Fibroblast of villous mesenchyme (primary cell): ENCODE measurements around the gene EDEM1. TPM values are rescaled to one million over a fixed set of nuclear protein-coding genes. Genes with fewer than 3 reads are reported as not detected.
"Not testable (repeated sequence)": the region's sequence is repeated elsewhere in the genome, so short reads cannot be mapped to it uniquely, and the experiment has no call there.

Experiments used
- DNase-seq: peaks from one replicate; pipeline ENCODE4 v3.0.0-alpha.2; 2010; ENCODE audit warnings: low read depth
- H3K4me3 ChIP-seq: 2 replicates; pipeline ENCODE4 v1.5.1; 2011; ENCODE audit warnings: low read depth, mild to moderate bottlenecking, low read length
- CTCF ChIP-seq: IDR thresholded peaks from 2 replicates; pipeline ENCODE4 v1.5.1; 2012; ENCODE audit warnings: low read depth, mild to moderate bottlenecking, low read length; ENCODE audit not compliant: insufficient read depth
- total RNA-seq: library from RNA; depleted of rRNA; stranded (reverse); fragments of >200 nt; gene quantifications from 2 replicates; pipeline ENCODE4 v1.2.3, GENCODE V29; 2012

EDEM1 gene
- total RNA-seq, 1 donor: 47.1 TPM

GRCh38 chr3:5144316-5144994, 43.1 kb upstream of the EDEM1 start:
- DNase-seq: no peak
- no peak for TF ChIP-seq CTCF
- H3K4me3 ChIP-seq: no peak overlapping the region

GRCh38 chr3:5145120-5145519, 42.4 kb upstream of the EDEM1 start:
- no peak overlapping the region for H3K4me3 ChIP-seq
- TF ChIP-seq CTCF: no peak
- DNase-seq: no peak

GRCh38 chr3:5147152-5147551, 40.4 kb upstream of the EDEM1 start:
- not testable (repeated sequence) for H3K4me3 ChIP-seq, DNase-seq

- no peak for TF ChIP-seq CTCF
These were observed 38.1 kb upstream of the EDEM1 start for GRCh38 chr3:5149306-5149880.

GRCh38 chr3:5151586-5151985, 35.9 kb upstream of the EDEM1 start:
- no peak overlapping the region for H3K4me3 ChIP-seq
- TF ChIP-seq CTCF: no peak
- DNase-seq: no peak

More at GRCh38 chr3:5149306-5149880, 38.1 kb upstream of the EDEM1 start:
- peak; percentile 10 for DNase-seq
- H3K4me3 ChIP-seq: no peak overlapping the region

- H3K4me3 ChIP-seq: no peak overlapping the region
- no peak for DNase-seq
- no peak for TF ChIP-seq CTCF
These were observed 34.4 kb upstream of the EDEM1 start for GRCh38 chr3:5153074-5153473.

GRCh38 chr3:5155241-5155640, 32.3 kb upstream of the EDEM1 start:
- H3K4me3 ChIP-seq: no peak overlapping the region
- no peak for TF ChIP-seq CTCF
- DNase-seq: no peak
